Breast epithelium (tissue), 3 donors: ENCODE data around the gene VPS33B.

Experiments
- POLR2A ChIP-seq: fragments of 450-650 bp; IDR thresholded peaks from one replicate; pipeline ENCODE4 v1.6.1; 2016; ENCODE audit warnings: antibody characterized with exemption, mild to moderate bottlenecking, moderate library complexity
- POLR2AphosphoS5 ChIP-seq, 3 donors: sonication (generic); formaldehyde crosslinking; IDR thresholded peaks; one replicate each; pipeline ENCODE4 v1.6.1; 2017; ENCODE audit warnings: antibody characterized with exemption in 3 of 3
- TF ChIP-seq, protein P1 (sequence below), 3 donors: fragments of 450-650 bp; IDR thresholded peaks; one replicate each; pipeline ENCODE4 v1.5.1; 2016 to 2017; ENCODE audit warnings: antibody characterized with exemption in 3 of 3, mild to moderate bottlenecking in 3 of 3, moderate library complexity in 3 of 3

GRCh38 chr15:90987561-90988141, 34.7 kb downstream of the VPS33B start:
- TF ChIP-seq, protein P1, sequence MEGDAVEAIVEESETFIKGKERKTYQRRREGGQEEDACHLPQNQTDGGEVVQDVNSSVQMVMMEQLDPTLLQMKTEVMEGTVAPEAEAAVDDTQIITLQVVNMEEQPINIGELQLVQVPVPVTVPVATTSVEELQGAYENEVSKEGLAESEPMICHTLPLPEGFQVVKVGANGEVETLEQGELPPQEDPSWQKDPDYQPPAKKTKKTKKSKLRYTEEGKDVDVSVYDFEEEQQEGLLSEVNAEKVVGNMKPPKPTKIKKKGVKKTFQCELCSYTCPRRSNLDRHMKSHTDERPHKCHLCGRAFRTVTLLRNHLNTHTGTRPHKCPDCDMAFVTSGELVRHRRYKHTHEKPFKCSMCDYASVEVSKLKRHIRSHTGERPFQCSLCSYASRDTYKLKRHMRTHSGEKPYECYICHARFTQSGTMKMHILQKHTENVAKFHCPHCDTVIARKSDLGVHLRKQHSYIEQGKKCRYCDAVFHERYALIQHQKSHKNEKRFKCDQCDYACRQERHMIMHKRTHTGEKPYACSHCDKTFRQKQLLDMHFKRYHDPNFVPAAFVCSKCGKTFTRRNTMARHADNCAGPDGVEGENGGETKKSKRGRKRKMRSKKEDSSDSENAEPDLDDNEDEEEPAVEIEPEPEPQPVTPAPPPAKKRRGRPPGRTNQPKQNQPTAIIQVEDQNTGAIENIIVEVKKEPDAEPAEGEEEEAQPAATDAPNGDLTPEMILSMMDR (IDR thresholded peaks at IDR 0.05) = no peak
- TF ChIP-seq POLR2AphosphoS5 (IDR thresholded peaks at IDR 0.05) (no peak), POLR2A (no peak)
